ENCODE results near the gene NEK6. TPM values are rescaled to one million over a fixed set of nuclear protein-coding genes. Genes with fewer than 3 reads are reported as not detected.

The NEK6 gene
- total and polyA plus RNA-seq, 2 experiments from 2014 or later, result 33.5 to 44.7 TPM

GRCh38 chr9:124339603-124340146 lies 81.9 kb downstream of the NEK6 start:
- Histone ChIP-seq H3K4me1 (ENCODE audit: insufficient read depth) (no peaks in the 10 kb centered on the region), H3K9me3 (ENCODE audit: low read depth) (no peaks in the 10 kb centered on the region), H2AFZ (no peak overlapping the region), H3K4me2 (no peak overlapping the region), H3K27me3 (no peaks in the 10 kb centered on the region), H3K9me2 (replicated peaks; ENCODE audit: insufficient read depth) (no peaks in the 10 kb centered on the region), H3K27ac (no peak overlapping the region), H3K79me2 (no peaks in the 10 kb centered on the region), H3K4me3 (no peak overlapping the region), H4K20me1 (ENCODE audit: insufficient read depth, poor library complexity, severe bottlenecking) (no peaks in the 10 kb centered on the region), H3K36me3 (replicated peaks; ENCODE audit: insufficient read depth, low read depth) (peaks cover 6% of the 10 kb centered on the region)
- no peak for TF ChIP-seq EZH2 (IDR thresholded peaks at IDR 0.05; ENCODE audit: borderline replicate concordance)
- no peak for TF ChIP-seq EZH2phosphoT487 (IDR thresholded peaks at IDR 0.05; ENCODE audit: low read depth, severe bottlenecking, unreplicated experiment)
- no peak for TF ChIP-seq CTCF (IDR thresholded peaks at IDR 0.05; ENCODE audit: poor library complexity)
- no peak for DNase-seq (ENCODE audit: low spot score)
- 80% methylated on average over 12 of the region's 13 CpGs for WGBS (ENCODE audit: low lambda C conversion rate, missing lambda C conversion rate)

- H3K9me3 ChIP-seq (ENCODE audit: low read depth), result no peaks in the 10 kb centered on the region
- H2AFZ ChIP-seq, result no peak overlapping the region
- H3K27ac ChIP-seq, result no peak overlapping the region
- H3K79me2 ChIP-seq, result no peaks in the 10 kb centered on the region
- 88% methylated on average over 18 of the region's 18 CpGs for WGBS (ENCODE audit: low lambda C conversion rate, missing lambda C conversion rate)
- no peaks in the 10 kb centered on the region for H3K27me3 ChIP-seq
- H4K20me1 ChIP-seq (ENCODE audit: insufficient read depth, poor library complexity, severe bottlenecking), result no peaks in the 10 kb centered on the region
- H3K36me3 ChIP-seq (replicated peaks; ENCODE audit: insufficient read depth, low read depth), result peaks cover 6% of the 10 kb centered on the region
- DNase-seq (ENCODE audit: low spot score), result no peak
- no peak overlapping the region for H3K4me2 ChIP-seq
- H3K4me1 ChIP-seq (ENCODE audit: insufficient read depth), result no peaks in the 10 kb centered on the region
- H3K4me3 ChIP-seq, result no peak overlapping the region
- no peak for TF ChIP-seq EZH2phosphoT487 (IDR thresholded peaks at IDR 0.05; ENCODE audit: low read depth, severe bottlenecking, unreplicated experiment)
- no peak for TF ChIP-seq CTCF (IDR thresholded peaks at IDR 0.05; ENCODE audit: poor library complexity)
- TF ChIP-seq EZH2 (IDR thresholded peaks at IDR 0.05; ENCODE audit: borderline replicate concordance), result no peak
- H3K9me2 ChIP-seq (replicated peaks; ENCODE audit: insufficient read depth), result no peaks in the 10 kb centered on the region
Observed at GRCh38 chr9:124340219-124341069, 82.7 kb downstream of the NEK6 start.

- H3K27ac ChIP-seq, result no peak overlapping the region
- H3K27me3 ChIP-seq, result no peaks in the 10 kb centered on the region
- no peaks in the 10 kb centered on the region for H3K4me1 ChIP-seq (ENCODE audit: insufficient read depth)
- TF ChIP-seq CTCF (IDR thresholded peaks at IDR 0.05; ENCODE audit: poor library complexity) (no peak), EZH2phosphoT487 (IDR thresholded peaks at IDR 0.05; ENCODE audit: low read depth, severe bottlenecking, unreplicated experiment) (no peak), EZH2 (IDR thresholded peaks at IDR 0.05; ENCODE audit: borderline replicate concordance) (no peak)
- no peaks in the 10 kb centered on the region for H3K79me2 ChIP-seq
- H3K4me2 ChIP-seq, result no peak overlapping the region
- no peaks in the 10 kb centered on the region for H4K20me1 ChIP-seq (ENCODE audit: insufficient read depth, poor library complexity, severe bottlenecking)
- H3K9me2 ChIP-seq (replicated peaks; ENCODE audit: insufficient read depth), result no peaks in the 10 kb centered on the region
- no peaks in the 10 kb centered on the region for H3K9me3 ChIP-seq (ENCODE audit: low read depth)
- no peak for DNase-seq (ENCODE audit: low spot score)
- no peak overlapping the region for H2AFZ ChIP-seq
- WGBS (ENCODE audit: low lambda C conversion rate, missing lambda C conversion rate), result 85% methylated on average over 20 of the region's 21 CpGs
- H3K4me3 ChIP-seq, result no peak overlapping the region
- H3K36me3 ChIP-seq (replicated peaks; ENCODE audit: insufficient read depth, low read depth), result peaks cover 6% of the 10 kb centered on the region
Observed at GRCh38 chr9:124341455-124342170, 83.9 kb downstream of the NEK6 start.

All from hepatocyte (in vitro differentiated cells).